HG03175 (cell line): ENCODE results near the gene KCTD14.
A peak's percentile ranks its signal among the peaks of the same experiment; 100 is the strongest.
"Not testable (repeated sequence)": the region's sequence is repeated elsewhere in the genome, so short reads cannot be mapped to it uniquely, and the experiment has no call there.

Experiments used
- ATAC-seq: cut with Tn5 transposase; IDR thresholded peaks from one replicate; pipeline ENCODE4 v1.9.1; 2021; ENCODE audit warnings: mild to moderate bottlenecking, moderate library complexity; ENCODE audit not compliant: unreplicated experiment

Gene KCTD14

GRCh38 chr11:78027759-78028158 is 4.7 kb upstream of the KCTD14 start:
- ATAC-seq, result no peak

DNA sequence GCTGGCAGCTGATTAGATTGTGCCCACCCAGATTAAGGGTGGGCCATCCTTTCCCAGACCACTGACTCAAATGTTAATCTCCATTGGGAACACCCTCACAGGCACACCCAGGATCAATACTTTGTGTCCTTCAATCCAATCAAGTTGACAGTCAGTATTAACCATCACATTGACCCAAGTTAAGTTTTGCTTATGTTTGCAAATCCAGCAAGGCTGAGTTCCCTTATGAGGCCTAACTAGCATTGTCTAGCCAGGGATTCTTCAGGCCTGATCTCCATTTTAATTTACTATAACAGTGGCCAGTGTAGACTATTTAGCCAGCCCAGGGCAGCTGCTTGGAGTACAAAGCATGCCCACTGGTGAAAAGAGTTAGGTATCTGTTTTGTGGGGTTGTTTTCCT is 2.3 kb upstream of the KCTD14 start:
- no peak for ATAC-seq

DNA sequence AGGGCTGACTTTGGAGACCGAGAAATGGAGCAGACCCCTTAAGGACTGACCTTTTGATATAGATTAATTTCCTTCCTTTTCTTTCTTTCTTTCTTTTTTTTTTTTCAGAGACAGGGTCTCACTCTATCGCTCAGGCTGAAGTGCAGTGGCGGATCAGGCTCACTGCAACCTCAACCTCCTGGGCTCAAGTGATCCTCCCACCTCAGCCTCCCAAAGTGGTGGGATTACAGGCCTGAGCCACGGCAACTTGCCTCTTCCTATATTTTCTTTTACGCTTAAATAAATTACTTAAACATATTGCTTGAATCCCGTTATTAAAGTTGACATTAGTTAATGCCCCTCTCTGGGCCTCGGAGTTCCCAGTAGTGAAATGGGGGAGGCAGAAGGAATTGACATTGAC is 350 bp upstream of the KCTD14 start:
- ATAC-seq, result no peak

DNA sequence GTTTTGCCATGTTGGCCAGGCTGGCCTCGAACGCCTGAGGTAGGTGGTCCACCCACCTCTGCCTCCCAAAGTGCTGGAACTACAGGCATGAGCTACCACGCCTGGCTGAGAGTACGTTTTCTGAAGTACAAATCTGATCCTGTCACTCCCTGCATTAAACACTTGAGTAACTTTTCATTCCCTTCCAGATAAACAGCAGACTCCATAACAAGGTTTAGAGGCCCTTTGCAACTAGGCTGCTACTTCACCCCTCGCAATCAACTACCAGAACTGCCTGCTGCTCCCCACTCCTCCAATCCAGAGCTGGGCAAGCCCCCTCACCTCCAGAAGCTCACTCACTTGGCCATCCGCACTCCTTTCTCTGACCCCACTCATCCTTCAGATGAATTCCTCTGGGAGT is 1.5 kb downstream of the KCTD14 start:
- no peak for ATAC-seq

DNA sequence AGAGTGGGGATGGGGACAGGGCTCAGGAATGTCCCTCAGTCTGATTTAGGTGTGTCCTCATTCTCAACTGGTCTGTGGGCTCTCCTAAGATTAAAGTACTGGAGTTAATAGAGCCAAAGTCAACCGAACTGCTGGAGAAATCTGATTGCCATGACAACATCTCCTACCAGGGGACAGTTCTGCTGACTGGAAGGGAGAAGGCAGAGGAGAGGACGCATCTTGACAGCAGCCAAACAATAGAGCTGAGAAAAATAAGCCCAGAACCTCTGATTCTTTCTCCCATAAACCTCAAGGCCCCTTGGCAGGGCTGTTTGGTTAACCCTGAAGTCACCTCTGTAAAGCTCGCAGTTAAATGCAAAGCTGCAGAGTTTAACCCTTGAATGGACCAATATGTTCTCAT is 2.8 kb downstream of the KCTD14 start:
- ATAC-seq, result no peak

DNA sequence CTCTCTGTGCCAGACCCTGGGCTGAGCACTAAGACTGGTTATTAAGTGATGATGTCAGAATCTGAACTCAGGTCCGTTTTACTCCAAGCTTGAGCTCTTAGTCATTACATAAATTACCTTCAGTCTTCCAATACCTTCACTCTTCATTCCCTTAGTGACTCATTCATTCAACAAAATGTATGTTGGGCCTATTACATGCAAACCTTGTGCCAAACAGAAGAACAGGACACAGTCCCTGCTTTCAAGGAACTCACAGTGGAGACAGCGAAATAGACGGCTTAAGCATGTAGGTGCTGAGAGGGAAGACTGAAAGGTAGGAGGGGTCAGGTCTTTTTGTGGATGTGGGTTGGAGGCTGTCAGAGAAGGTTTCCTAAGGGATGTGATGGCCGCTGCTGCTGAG is 3.3 kb downstream of the KCTD14 start:
- no peak for ATAC-seq

GRCh38 chr11:78015878-78016277 is 7.2 kb downstream of the KCTD14 start:
- ATAC-seq, result no peak

DNA sequence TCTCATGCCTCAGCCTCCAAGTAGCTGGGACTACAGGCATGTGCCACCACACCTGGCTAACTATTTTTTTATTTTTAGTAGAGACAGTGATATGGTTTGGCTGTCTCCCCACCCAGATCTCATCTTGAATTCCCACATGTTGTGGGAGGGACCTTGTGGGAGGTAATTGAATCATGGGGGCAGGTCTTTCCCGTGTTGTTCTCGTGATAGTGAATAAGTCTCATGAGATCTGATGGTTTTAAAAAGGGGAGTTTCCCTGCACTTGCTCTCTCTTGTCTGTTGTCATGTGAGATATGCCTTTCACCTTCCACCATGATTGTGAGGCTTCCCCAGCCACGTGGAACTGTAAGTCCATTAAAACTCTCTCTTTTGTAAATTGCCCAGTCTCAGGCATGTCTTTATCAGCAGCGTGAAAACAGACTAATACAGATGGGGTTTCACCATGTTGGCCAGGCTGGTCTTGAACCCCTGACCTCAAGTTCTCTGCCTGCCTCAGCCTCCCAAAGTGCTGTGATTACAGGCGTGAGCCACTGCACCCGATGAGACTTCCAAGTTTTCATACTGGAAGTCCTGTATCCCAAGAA is 8.0 kb downstream of the KCTD14 start:
- not testable (repeated sequence) for ATAC-seq

DNA sequence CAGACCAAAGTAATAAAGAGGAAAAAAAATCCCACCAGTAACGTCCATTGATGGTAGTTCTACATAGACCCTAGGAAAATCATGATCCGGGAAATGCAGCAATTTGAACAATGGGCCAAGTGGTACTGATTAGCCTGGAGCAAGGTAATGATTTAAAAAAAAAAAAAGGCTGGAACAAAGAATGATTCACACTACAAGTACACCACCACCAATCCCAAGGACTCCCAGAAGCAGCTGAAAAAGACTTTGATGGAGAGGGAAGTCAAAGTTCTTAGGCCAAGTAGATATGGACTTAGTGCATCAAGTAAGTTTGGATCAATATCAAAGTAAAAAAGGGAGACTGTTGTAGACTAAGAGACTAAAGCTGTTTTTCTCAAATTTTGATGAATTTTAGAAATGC is 11.8 kb downstream of the KCTD14 start:
- ATAC-seq, result no peak

DNA sequence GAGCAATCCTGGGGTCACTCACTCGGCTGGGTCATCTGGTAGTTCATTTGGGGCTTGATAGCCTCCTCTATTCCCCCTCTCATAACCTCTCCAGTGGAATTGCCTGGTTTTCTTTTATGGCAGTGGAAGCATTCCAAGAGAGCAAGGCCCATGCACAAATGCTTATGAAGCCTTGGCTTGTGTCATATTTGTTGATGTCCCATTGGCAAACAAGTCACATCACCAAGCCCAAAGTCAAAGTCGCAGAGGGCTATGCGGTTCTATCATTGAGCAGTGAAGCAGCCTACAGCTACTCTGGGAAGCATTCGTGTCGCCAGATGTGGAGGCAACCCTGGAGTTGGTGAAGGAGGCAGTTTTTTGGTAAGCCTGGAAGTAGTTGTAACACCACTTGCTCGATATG is 12.3 kb downstream of the KCTD14 start:
- no peak for ATAC-seq

DNA sequence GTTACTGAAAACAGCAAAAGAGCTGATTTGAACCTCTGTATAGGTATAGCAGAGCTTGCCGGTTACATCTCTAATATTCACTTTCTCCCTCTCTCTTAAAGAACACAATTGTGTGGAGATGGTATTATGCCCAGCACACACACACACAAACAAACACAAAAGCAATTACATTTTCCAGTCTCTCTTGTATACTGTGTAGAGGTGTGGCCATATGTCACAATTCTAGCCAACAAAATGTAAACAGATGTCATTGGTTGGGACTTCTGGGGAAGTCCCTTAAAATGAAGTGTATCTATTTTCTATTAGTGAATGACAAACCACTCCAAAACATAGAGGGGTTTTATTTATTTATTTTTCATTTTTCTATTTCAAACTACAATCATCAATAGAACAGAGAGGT is 12.8 kb downstream of the KCTD14 start:
- ATAC-seq, result no peak

- ATAC-seq, result no peak
These were observed 14.0 kb downstream of the KCTD14 start for GRCh38 chr11:78009062-78009461.

GRCh38 chr11:78000193-78000592 is 22.9 kb downstream of the KCTD14 start:
- peak; percentile 81 for ATAC-seq

DNA sequence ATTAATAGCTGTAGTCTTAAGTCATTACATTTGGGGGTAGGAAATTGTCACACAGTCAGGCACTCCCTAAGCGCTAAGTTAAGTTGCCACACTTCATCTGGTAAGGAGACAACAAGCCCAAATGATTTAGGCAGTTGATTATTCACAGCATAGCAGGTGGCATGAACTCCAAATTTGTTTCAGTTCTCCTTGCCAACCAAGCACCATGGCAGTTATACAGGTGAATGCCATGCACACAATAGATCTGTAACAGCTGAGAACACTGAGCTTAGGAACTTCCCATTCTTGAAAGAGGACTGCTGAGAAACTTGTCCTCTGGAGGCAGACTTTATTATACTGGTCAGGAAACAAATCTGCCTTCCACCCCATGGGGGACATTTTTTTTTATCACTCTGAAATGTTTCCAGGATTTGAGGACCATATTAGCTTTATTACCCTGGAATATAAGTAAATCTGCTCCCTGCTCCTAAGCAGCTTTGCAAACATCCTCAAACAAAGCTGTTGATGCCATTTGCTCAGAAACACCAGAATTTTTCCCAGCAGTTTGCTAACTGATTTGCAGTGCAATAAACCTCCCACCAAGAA is 23.5 kb downstream of the KCTD14 start:
- ATAC-seq, result no peak

DNA sequence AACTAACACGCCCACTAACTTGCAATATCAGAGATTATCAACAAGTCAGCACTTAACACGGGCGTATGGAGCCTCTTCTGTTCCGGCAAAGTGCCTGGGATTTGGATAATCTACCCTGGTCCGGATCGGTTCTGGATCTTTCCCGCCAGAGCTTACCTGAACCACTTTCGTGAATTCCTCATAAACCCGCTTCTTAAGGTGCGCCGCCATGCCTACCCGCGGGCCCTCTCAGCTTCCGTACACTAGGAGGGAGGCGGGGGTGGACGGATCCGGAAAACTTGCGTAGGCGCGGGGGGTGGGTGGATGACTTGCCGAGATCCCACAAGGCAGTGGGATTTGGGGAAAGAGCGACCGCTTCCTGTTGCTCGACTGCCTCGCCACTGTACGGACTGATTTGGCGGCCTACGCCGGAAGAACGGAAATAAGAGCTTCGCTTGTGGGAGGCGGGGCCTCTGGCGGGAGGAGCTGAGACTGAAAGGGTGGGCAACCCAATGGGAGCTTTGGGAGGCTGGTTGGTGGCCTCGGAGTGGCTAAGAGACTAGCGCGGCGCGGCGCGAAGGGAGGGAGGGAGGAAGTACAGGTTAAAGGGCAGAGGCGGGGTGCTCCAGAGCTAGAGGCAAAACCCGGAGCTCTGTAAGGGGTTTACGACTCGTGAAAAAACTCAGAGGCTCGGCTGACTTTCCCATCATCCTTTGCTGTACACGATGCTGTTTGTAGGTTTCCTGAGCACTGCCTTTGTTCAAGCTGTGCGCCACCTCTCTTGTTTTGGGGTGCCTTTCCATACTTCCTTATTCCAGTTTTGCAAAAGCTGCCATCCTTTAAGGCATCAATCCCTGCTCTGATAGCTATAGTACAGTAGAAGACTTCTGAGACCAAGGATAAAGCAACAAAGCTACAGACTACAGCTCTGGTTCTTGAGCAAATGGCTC is 28.4 kb downstream of the KCTD14 start, which contains the start of gene INTS4:
TSS of gene INTS4 (minus strand) at position 235 of the 929 bp plus-strand sequence. CDS start at position 210, 25 bp downstream.
- peak; percentile 99 for ATAC-seq

- no peak for ATAC-seq
These were observed 29.2 kb downstream of the KCTD14 start for GRCh38 chr11:77993902-77994301.

DNA sequence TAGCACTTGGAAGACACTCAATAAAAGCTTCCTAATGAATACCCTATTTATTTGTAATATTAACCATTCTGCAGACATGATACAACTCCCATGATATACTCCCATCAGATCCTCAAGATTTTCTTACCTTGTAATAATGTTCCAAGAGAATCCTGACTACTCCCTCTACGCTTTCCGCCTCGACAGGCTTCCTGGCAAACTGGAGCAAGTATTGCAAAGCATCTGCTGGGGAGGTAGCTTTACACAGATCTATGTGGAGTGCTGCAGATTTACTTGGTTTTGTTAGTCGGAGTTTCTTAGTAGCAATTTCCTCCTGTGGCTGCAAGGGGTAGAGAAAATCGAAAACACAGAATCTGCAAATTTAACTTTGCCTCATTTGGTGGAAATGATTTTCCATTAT is 32.1 kb downstream of the KCTD14 start:
- ATAC-seq, result no peak

- ATAC-seq, result not testable (repeated sequence)
These were observed 36.6 kb downstream of the KCTD14 start for GRCh38 chr11:77986456-77986855.

- ATAC-seq, result no peak
These were observed 41.6 kb downstream of the KCTD14 start for GRCh38 chr11:77981346-77981947.

GRCh38 chr11:77968337-77968736 is 54.7 kb downstream of the KCTD14 start:
- peak; percentile 82 for ATAC-seq

- ATAC-seq, result no peak
These were observed 55.3 kb downstream of the KCTD14 start for GRCh38 chr11:77967753-77968152.
